Activated T-cell treated with anti-CD3 and anti-CD28 coated beads for 24 hours (primary cell): ENCODE measurements around the gene TMTC1.

ENCODE experiments used
- DNase-seq: peaks from one replicate; pipeline ENCODE4 v3.0.0-alpha.2; 2020; ENCODE audit warnings: low read depth

The TMTC1 gene

GRCh38 chr12:29612912-29613311 is 170.8 kb downstream of the TMTC1 start:
- no peak for DNase-seq

DNA sequence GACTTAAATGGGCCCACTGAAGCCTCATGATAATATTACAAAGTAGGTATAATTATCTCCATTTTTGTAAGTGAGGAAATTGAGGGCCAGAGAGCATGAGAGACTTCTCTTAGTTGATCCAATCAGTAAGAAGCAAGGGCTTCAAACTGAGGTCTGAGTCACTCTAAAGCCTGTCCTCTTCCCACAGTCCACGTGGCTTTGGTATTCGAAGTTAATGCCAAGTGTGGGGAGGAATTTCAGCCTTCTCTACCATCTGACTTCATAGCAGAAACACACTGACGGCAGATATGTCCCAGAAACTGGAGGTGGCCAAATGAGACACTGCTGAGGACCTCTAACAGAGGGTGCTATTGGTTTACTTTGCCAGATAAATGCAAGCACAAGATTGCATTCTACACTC is 171.8 kb downstream of the TMTC1 start:
- no peak for DNase-seq

DNA sequence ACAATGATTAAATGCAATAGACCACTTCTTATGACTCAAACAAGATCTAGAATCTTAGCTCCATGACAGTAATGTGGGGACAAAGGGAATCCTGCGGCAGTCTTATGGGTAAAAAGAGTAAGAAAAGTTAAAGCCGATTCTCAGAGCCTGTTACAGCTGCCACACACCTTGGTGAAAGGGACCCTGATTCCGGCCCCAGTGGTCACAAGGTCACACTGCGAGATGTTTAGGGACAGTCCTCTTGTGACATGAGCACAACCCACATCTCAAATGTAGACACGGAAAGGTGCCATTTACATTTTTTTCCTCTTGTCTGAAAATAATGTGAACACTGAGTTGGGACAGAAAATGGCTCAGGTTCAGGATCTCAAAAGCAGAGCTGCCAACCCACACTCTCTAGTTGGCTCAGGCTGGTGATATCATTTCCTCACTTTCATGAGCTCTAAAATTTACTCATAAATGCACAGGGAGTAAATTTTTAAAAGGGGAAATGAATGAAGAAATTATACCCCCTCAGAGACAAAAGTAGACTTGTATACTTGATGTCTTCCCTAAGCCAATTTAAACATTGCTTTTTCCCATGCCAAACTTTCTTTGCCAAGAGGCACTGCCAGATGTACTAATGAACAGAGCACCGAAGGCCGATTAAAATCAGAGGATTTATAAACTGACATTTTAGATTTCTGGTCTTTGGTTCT is 173.1 kb downstream of the TMTC1 start:
- DNase-seq = no peak

DNA sequence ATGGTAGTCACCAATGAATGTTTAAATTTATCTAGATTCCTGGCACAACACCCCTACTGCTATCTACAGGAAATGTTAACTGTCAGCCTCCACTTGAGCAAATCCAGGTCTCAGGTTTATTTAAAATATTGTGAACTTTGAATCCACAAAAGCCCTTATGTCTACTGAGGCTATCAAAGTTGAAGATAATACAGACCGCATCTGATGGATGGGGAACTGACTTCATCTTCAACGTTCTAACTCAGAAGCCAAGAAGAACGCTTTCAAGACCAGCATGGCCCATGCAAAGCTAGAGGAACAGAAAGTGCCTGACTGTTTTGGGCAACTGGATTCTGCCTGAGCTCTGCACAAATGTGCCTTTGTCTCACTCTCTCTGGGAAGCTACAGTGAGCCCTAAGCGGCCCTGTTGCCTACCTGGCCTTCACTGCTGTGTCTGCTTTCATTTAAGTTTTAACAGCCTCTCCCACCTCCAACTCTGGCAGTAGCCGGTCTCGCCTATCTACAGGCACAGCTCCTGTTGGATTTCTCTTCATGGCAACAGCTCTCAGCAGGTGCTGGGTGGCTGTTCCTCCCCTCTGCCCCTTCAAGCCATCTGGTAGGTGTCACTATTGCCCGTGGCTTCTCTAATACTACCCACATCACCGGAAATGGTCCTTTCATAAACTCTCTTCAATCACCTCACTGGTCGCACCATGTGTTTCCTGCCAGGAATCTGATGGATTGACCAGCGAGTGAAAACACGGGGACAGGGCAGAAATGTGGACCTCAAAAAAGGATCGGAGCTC is 174.1 kb downstream of the TMTC1 start:
- no peak for DNase-seq

DNA sequence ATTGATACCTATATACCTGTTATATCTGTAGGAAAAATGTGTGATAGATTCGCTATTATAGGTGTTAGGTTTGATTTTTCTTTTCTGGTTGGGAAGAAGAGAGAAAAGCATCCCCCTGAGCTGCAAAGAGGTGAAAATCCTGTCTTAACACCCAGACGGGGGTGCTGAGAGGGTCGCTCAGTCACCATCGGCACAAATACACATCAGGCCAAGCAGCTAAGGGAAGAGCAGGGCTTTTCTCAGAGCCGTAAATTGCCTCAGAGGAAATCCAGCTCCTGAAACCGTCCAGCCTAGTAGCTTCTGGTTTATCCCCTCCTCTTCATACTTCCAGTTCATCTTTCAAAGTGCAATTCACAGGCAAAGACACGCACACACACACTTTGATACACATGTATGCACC is 175.2 kb downstream of the TMTC1 start:
- no peak for DNase-seq

DNA sequence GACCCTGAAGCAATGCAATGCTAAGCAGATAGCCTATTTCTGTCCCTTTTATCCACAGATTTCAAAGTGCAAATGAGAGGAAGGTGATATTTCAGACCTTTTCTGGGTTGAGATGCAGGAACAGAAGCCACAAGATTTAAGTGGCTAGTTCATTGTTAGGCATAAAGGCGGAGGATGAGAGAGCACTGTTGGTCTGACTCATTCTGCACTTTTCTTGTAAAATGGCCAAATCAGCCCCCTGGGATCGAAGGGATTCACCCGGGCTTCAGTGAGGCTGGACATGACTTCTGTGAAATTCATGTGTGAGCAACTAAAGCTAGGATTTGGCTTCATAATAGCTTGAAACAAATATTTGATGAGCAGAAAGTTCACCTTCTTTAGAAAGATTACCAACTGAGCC is 184.4 kb downstream of the TMTC1 start:
- DNase-seq = no peak

- DNase-seq = no peak
These were observed 188.5 kb downstream of the TMTC1 start for GRCh38 chr12:29595071-29595755.

DNA sequence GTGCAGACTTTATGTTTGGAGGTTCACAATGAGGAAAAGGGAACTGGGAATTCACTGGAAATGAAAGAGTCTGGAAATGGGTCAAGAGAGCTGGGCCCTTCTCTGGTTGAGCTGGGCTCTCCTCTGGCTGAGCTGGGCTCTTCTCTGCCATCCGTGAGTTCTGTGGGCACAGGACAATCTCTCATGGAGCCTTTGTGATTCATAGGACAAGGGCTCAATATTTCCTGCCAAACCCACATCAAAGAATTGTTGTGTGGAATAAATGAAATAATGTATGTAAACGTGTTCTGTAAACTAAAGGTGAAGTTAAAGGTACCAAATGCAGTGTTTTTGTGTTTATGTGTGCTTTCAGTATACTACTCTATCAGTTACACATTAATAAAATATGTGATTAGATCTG is 190.7 kb downstream of the TMTC1 start:
- DNase-seq = no peak

DNA sequence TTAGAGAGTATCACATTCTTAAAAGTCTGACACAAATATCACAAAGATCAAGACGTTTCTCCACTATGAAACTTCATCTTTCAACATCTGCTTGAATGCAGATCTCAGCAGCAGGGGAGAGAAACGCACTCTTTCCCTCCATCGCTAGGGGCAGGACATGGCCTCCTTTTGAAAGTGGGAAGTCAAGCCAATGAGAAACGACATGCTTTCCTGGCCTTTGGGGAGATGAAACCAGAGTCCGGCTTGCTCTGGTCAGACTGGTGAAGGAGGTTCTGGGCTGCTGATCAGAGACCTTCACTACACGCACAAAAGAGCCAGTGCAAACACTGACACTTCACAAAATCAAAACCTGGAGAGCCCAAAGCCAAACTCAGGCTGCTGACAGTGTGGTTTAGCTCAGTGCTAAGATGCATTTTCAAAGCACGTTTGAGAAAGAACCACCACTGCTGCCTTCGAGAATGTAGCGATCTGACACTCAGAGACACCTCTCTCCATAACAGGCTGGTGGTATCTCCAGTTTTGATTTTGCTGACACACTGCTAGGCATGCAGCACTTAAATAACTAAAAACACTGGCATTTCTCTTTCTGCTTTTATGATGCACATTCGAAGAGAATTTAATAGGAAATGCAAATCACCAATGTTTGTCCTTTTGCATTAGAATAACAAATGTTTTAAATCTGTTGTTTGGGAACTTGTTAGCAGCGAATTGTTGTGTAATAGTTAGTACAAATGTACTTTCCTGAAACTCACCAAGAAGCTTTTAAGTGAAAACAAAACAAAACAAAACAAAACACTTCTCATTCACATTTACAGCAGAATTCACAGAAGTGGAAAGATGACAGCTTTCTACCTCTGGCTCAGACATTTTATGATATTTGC is 192.4 kb downstream of the TMTC1 start:
- no peak for DNase-seq

- no peak for DNase-seq
These were observed 193.9 kb downstream of the TMTC1 start for GRCh38 chr12:29589851-29590250.

DNA sequence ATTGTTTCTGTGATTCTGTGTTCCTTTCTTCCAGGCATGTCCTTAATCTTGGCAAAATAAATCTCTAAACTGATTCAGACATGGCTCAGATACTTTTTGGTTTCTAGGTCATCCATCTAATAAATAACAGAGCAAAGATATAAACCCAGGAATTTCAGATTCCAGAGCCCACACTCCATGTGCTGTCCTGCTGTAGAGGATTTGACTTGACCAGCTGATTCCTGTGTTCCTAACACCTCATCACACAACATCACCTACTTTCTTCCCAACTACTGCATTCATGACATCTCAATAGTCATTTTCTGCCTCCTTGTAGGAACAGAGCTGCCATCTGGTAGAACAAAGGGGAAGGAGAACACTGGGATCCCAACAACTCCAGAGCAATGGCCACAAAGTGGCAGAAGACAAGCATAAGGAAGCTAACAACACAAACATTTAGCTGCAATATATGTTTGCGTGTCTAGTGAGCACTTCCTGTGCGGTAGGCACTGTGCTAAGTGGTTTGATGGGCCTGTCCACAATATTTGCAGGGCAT is 194.4 kb downstream of the TMTC1 start:
- no peak for DNase-seq

GRCh38 chr12:29582677-29583272 is 201.0 kb downstream of the TMTC1 start:
- no peak for DNase-seq

GRCh38 chr12:29582146-29582545 is 201.6 kb downstream of the TMTC1 start:
- DNase-seq = no peak

GRCh38 chr12:29581631-29582030 is 202.1 kb downstream of the TMTC1 start:
- DNase-seq = no peak

- DNase-seq = no peak
These were observed 202.8 kb downstream of the TMTC1 start for GRCh38 chr12:29580971-29581370.

DNA sequence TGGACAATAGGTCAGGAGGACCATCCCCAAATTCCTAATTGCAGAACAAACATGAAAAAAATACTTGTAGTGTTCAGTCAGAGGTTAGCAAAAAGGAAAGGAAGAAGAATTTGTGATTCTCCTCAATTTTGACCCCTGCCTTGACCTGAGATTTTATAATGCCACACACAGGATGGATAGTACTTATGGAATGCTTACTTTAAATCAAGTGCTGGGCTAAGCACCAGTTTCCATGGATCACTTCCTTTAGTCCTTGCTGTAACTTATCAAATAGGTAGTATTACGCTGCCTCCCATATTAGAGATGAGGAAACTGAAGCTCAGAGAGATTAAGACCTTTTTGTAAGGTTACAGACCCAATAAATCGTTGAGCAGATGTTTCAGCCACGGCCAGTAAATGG is 205.0 kb downstream of the TMTC1 start:
- DNase-seq = no peak

DNA sequence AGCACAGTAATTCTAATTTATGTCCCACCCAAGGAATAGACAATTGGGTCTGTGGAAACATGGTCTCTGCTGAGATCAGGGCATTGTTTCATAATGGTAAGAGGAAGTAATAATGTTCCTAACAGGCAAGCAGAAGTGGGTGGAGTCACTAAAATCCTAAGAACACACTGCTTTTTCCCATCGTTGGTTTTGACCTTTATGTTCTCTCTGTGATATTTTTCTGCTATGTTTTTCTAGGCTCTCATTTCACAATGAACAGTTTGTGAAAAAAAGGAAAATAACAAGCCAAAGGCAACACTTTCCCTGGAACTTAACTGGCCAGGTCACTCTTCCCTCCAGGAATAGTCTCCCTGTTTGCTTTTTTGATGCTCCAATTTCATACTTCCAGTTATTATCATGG is 205.7 kb downstream of the TMTC1 start:
- no peak for DNase-seq

GRCh38 chr12:29574500-29574899 is 209.2 kb downstream of the TMTC1 start:
- no peak for DNase-seq

GRCh38 chr12:29572938-29573337 is 210.8 kb downstream of the TMTC1 start:
- DNase-seq = no peak

DNA sequence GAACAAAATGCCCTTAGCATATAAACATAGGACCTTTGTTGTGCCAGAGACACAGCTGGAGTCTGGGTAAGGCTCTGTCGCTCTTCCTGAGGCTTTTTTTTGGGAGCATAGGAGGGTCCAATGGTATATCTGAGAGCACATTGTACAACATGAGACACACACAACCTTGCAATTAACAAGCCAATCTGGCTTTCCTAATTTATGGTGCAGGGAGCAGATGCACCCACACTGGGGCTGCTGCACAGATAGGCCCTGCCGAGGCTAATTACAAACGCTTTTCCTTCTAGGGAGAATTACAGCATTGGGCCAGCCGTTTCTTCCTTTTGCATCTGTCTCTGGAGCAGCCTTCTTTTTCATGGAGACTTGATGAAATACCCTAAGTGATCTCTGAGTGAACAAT is 211.3 kb downstream of the TMTC1 start:
- no peak for DNase-seq

GRCh38 chr12:29569132-29569757 is 214.5 kb downstream of the TMTC1 start:
- DNase-seq = no peak
